Stimulated activated CD8-positive, alpha-beta memory T cell treated with anti-CD3 and anti-CD28 coated beads, Interleukin-15, amount 100 ng/mL, for 1 hour (primary cell): Measurements from ENCODE around the gene MRTFA.

Experiments
- DNase-seq: peaks from one replicate; pipeline ENCODE4 v3.0.0-alpha.2; 2020; ENCODE audit warnings: low read depth

MRTFA gene

GRCh38 chr22:40410731-40411505 lies 225.6 kb downstream of the MRTFA start:
- DNase-seq, result no peak

DNA sequence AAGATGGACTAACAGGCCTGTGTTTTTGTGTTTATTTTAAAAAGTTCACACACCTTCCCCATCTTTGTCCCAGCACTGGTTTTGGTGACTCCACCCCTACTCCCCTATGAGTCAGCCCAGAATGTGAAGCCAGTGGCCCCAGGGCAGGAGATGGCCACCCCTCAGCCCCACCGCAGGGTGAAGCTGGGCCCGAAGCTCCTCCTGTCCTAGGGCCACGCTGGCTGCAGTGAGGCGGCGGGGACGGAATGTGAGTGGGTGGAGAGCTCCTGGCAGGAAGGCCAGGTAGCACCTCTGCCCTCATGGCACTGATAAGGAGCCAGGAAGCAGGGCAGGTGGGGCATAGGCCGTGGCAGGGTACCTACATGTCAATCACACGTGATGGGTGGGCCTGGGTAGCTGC lies 226.2 kb downstream of the MRTFA start:
- no peak for DNase-seq

- no peak for DNase-seq
Observed at GRCh38 chr22:40409613-40410113, 226.9 kb downstream of the MRTFA start.

GRCh38 chr22:40408718-40409612 lies 227.6 kb downstream of the MRTFA start:
- no peak for DNase-seq

- DNase-seq, result no peak
Observed at GRCh38 chr22:40407831-40408717, 228.4 kb downstream of the MRTFA start.

- DNase-seq, result no peak
Observed at GRCh38 chr22:40407021-40407761, 229.3 kb downstream of the MRTFA start.

DNA sequence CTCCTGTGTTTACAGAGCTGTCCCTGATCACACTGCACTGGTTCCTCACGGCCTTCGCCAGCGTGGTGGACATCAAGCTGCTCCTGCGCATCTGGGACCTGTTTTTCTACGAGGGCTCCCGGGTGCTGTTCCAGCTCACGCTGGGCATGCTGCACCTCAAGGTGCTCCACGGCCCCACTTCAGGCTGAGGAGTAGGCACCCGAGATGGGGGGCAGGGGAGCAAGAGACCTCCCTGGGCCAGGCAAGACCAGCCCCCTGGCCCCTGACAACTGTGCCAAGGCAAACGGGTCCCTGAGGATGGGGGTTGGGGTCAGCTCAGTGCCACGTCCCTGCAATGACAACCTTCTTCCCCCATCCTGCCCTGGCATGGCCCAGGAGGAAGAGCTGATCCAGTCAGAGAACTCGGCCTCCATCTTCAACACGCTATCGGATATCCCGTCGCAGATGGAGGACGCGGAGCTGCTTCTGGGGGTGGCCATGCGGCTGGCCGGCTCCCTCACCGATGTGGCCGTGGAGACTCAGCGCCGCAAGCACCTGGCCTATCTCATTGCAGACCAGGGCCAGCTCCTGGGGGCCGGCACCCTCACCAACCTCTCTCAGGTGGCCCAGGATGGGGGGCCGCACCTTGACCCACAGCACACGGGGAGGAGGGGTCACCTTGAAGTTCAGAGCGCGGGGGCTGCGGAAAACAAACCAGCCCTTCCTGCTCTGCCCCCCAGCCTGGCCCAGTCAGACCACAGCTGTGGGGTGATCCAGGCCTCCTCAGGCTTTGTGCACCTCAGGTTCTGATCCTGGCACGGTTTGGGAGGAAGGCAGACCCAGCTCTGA lies 230.2 kb downstream of the MRTFA start:
- DNase-seq, result no peak

- no peak for DNase-seq
Observed at GRCh38 chr22:40405178-40406062, 231.1 kb downstream of the MRTFA start.

- DNase-seq, result no peak
Observed at GRCh38 chr22:40404251-40405177, 232.0 kb downstream of the MRTFA start.

- no peak for DNase-seq
Observed at GRCh38 chr22:40403651-40404050, 232.9 kb downstream of the MRTFA start.

GRCh38 chr22:40403141-40403540 lies 233.4 kb downstream of the MRTFA start:
- no peak for DNase-seq

DNA sequence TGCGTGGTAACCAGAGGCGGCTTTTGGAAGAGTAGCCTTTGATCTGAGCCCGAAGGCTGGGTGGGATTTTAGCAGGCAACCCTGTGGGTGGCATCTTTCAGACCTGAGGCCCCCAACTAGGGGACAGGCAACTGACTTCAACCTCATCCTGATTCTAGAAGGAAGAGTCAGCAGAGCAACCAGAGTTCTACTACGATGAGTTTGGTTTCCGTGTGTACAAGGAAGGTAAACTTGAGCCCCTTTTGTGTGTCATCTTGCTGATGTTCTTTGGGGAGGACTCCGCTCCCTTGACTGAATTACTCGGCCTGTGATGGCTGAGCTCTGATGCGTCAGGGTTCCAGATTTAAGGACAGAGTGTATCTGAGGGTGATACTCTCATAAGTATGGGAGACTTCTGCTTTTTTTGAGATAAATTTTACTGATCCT lies 234.5 kb downstream of the MRTFA start:
- DNase-seq, result no peak

- peak; percentile 23 for DNase-seq
Observed at GRCh38 chr22:40401532-40401931, 235.0 kb downstream of the MRTFA start.

GRCh38 chr22:40400159-40400558 lies 236.4 kb downstream of the MRTFA start:
- DNase-seq, result no peak

- DNase-seq, result no peak
Observed at GRCh38 chr22:40399621-40400020, 236.9 kb downstream of the MRTFA start.

- DNase-seq, result no peak
Observed at GRCh38 chr22:40397396-40397795, 239.1 kb downstream of the MRTFA start.

DNA sequence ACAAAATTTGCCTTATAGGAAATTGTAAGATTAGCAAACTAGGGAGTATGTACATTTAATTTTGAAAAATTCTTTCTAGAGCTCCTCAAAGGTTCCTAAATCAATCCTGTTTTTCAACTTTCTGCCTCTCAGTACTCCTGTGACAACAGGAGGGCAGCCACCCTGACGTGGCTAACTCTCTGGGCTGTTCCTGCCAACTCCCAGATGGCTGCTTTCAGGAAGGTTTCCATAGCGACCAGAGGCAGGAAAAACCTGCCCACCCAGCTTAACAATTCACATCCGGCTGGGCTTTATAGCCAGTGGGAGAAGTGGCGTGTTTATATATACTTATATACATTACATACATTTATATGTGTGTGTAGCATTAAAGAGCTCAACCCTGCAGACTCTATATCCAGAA lies 239.6 kb downstream of the MRTFA start:
- DNase-seq, result no peak

DNA sequence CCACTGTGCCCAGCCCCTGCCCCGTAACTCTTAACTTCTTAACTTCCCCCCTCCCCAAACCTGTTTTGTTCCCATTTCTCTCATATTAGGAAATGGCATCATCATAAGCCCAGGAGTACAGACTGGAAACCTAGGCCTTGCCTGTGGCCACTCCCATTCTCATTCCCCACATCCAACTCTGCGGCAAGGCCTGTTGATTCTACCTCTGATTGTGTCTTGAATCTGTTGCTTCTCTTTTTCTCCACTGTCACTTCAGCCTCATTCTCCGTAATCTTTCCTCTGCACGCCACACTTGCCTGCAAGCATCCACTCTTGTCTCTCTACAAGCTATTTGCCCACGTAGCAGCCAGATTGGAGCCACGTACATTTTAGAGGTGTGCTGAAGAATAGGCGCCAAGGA lies 240.9 kb downstream of the MRTFA start:
- no peak for DNase-seq
